HCT116 (cell line): ENCODE data around the gene NMU.

ENCODE experiments used
- EGR1 ChIP-seq: IDR thresholded peaks from 2 replicates; pipeline ENCODE4 v1.6.1; 2012; ENCODE audit warnings: low read depth
- EZH2 ChIP-seq: fragments of 200-600 bp; sonication (generic); IDR thresholded peaks from 2 replicates; pipeline ENCODE4 v1.6.1; 2017; ENCODE audit warnings: antibody characterized with exemption, mixed run types
- POLR2A ChIP-seq: IDR thresholded peaks from 2 replicates; pipeline ENCODE4 v1.7.0; 2011; ENCODE audit warnings: borderline replicate concordance; ENCODE audit not compliant: insufficient read depth, insufficient read length; ENCODE audit errors: extremely low read depth
- REST ChIP-seq: IDR thresholded peaks from 2 replicates; pipeline ENCODE4 v1.6.1; 2012; ENCODE audit warnings: low read depth
- TCF7L2 ChIP-seq: IDR thresholded peaks from 2 replicates; pipeline ENCODE4 v1.7.0; 2011; ENCODE audit warnings: borderline replicate concordance, inconsistent platforms; ENCODE audit not compliant: insufficient read depth, insufficient read length; ENCODE audit errors: extremely low read depth
- TF ChIP-seq, protein P1 (sequence below), 3 experiments: fragments of 200-600 bp in 1 of 3; sonication (generic) in 1 of 3; IDR thresholded peaks in 2 of 3; conservative IDR thresholded peaks in 1 of 3; 2 replicates each; pipeline ENCODE4 v1.5.1; 2012 to 2017; ENCODE audit warnings: low read depth in 2 of 3, low read length in 2 of 3, antibody characterized with exemption in 1 of 3, borderline replicate concordance in 1 of 3, control low read depth in 1 of 3, mild to moderate bottlenecking in 1 of 3, mixed read lengths in 1 of 3, mixed run types in 1 of 3, moderate library complexity in 1 of 3; ENCODE audit not compliant: insufficient read depth in 1 of 3

GRCh38 chr4:55615008-55615407, 21.1 kb downstream of the NMU start:
- TF ChIP-seq EZH2 (no peak), REST (no peak), EGR1 (no peak), TCF7L2 (no peak), POLR2A (no peak)
- TF ChIP-seq, protein P1, sequence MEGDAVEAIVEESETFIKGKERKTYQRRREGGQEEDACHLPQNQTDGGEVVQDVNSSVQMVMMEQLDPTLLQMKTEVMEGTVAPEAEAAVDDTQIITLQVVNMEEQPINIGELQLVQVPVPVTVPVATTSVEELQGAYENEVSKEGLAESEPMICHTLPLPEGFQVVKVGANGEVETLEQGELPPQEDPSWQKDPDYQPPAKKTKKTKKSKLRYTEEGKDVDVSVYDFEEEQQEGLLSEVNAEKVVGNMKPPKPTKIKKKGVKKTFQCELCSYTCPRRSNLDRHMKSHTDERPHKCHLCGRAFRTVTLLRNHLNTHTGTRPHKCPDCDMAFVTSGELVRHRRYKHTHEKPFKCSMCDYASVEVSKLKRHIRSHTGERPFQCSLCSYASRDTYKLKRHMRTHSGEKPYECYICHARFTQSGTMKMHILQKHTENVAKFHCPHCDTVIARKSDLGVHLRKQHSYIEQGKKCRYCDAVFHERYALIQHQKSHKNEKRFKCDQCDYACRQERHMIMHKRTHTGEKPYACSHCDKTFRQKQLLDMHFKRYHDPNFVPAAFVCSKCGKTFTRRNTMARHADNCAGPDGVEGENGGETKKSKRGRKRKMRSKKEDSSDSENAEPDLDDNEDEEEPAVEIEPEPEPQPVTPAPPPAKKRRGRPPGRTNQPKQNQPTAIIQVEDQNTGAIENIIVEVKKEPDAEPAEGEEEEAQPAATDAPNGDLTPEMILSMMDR (IDR thresholded peaks at IDR 0.05 in 2 of 3, conservative IDR thresholded peaks at IDR 0.05 in 1 of 3; ENCODE audit: borderline replicate concordance in 1 of 3, insufficient read depth in 1 of 3, low read depth in 2 of 3, low read length in 2 of 3) = no peak
